K562 (cell line): ENCODE results near the gene CCNI. TPM values are rescaled to one million over a fixed set of nuclear protein-coding genes. Genes with fewer than 3 reads are reported as not detected.

Experiments
- ATAC-seq: fragments of 200-7000 bp; cut with Tn5 transposase; 3 replicates; pipeline ENCODE4 v1.9.1; 2020; ENCODE audit warnings: moderate library complexity
- BruUV-seq: library from RNA; stranded (reverse); fragments of 400-500 nt; replicated peaks from 2 replicates; lab custom pipeline; 2021; lab: Mats Ljungman, UMichigan
- CTCF ChIA-PET: fragments of 300-600 bp; formaldehyde crosslinking; extraction: SDS; loops from one replicate; lab custom pipeline; 2021; ENCODE audit warnings: low intra/inter-chr PET ratio; lab: Yijun Ruan, JAX
- POLR2A ChIA-PET: fragments of 300-600, 350-650 bp; sonication (Branson Sonifier 250); formaldehyde crosslinking; extraction: SDS; loops from one replicate; lab custom pipeline; 2021; ENCODE audit warnings: antibody characterized with exemption, inconsistent platforms; lab: Yijun Ruan, JAX
- DNase-seq, 4 experiments: peaks; one replicate each; pipeline versions ENCODE4 v3.0.0 to v3.0.0-alpha.2; 2011 to 2018; ENCODE audit warnings: low spot score in 3 of 4, mixed read lengths in 3 of 4; ENCODE audit errors: extremely low read depth in 1 of 4
- FAIRE-seq: peaks from 2 replicates; lab custom pipeline; 2011; peaks lifted over from hg19 to GRCh38; lab: Jason Lieb, UNC
- H2AFZ ChIP-seq: 2 replicates; pipeline ENCODE4 v1.6.0; 2011; ENCODE audit warnings: low read depth, low read length, control low read depth, inconsistent platforms
- H3K27ac ChIP-seq: fragments of 200-600 bp; 3 replicates; pipeline ENCODE4 v1.8.0; 2011; ENCODE audit warnings: low read depth, mild to moderate bottlenecking, control low read depth, inconsistent platforms, low read length, moderate library complexity, mixed read lengths; ENCODE audit errors: extremely low read depth
- H3K27me3 ChIP-seq, 2 experiments: fragments of 300-600 bp in 1 of 2; 2 replicates in 1 of 2; 3 replicates in 1 of 2; pipeline versions ENCODE4 v1.6.0 to v1.8.0; 2011; ENCODE audit warnings: inconsistent platforms in 2 of 2, low read length in 2 of 2, mild to moderate bottlenecking in 1 of 2, mixed read lengths in 1 of 2, moderate library complexity in 1 of 2; ENCODE audit not compliant: control insufficient read depth in 2 of 2, insufficient read depth in 2 of 2
- H3K36me3 ChIP-seq: fragments of 300-600 bp; 3 replicates; pipeline ENCODE4 v1.8.0; 2011; ENCODE audit warnings: mild to moderate bottlenecking, low read length, inconsistent platforms; ENCODE audit not compliant: control insufficient read depth, insufficient read depth
- H3K4me1 ChIP-seq, 2 experiments: fragments of 200-600 bp in 1 of 2; replicated peaks in 1 of 2; 2 replicates in 1 of 2; 3 replicates in 1 of 2; pipeline versions ENCODE4 v1.5.1 to v1.8.0; 2011; ENCODE audit warnings: inconsistent platforms in 2 of 2, low read length in 2 of 2, mild to moderate bottlenecking in 1 of 2, mixed read lengths in 1 of 2, moderate library complexity in 1 of 2; ENCODE audit not compliant: control insufficient read depth in 2 of 2, insufficient read depth in 2 of 2
- H3K4me2 ChIP-seq: 2 replicates; pipeline ENCODE4 v1.6.1; 2011; ENCODE audit warnings: low read length, control low read depth, inconsistent platforms, mixed read lengths; ENCODE audit not compliant: insufficient read depth
- H3K4me3 ChIP-seq: fragments of 200-600 bp; sonication (generic), shearing (Covaris generic); 2 replicates; pipeline ENCODE4 v1.5.1; 2016; ENCODE audit warnings: control low read depth, inconsistent platforms
- H3K79me2 ChIP-seq: fragments of 200-600 bp; 3 replicates; pipeline ENCODE4 v1.8.0; 2011; ENCODE audit warnings: low read length, inconsistent platforms; ENCODE audit not compliant: control insufficient read depth, insufficient read depth
- H3K9ac ChIP-seq, 2 experiments: 2 replicates each; pipeline versions ENCODE4 v1.6.0 to v1.6.1; 2011; ENCODE audit warnings: low read depth in 2 of 2, low read length in 2 of 2, control low read depth in 1 of 2, inconsistent platforms in 1 of 2, mild to moderate bottlenecking in 1 of 2, mixed read lengths in 1 of 2; ENCODE audit not compliant: insufficient read depth in 1 of 2
- H3K9me1 ChIP-seq: one replicate; pipeline ENCODE4 v1.6.0; 2011; ENCODE audit warnings: inconsistent platforms, mild to moderate bottlenecking, low read length, moderate library complexity; ENCODE audit not compliant: control insufficient read depth, insufficient read depth
- H3K9me3 ChIP-seq: replicated peaks from 2 replicates; pipeline ENCODE4 v1.5.1; 2011; ENCODE audit warnings: low read depth, low read length, inconsistent platforms; ENCODE audit not compliant: control insufficient read depth, insufficient read depth
- H4K20me1 ChIP-seq: replicated peaks from 2 replicates; pipeline ENCODE4 v1.6.1; 2011; ENCODE audit warnings: low read length, inconsistent platforms, mixed read lengths; ENCODE audit not compliant: control insufficient read depth, insufficient read depth
- BCOR ChIP-seq: fragments of 450-650 bp; IDR thresholded peaks from 2 replicates; pipeline ENCODE4 v1.6.1; 2016
- CC2D1A ChIP-seq: fragments of 450-650 bp; IDR thresholded peaks from 2 replicates; pipeline ENCODE4 v1.6.1; 2017; ENCODE audit warnings: mild to moderate bottlenecking
- KAT8 ChIP-seq: fragments of 450-650 bp; IDR thresholded peaks from 2 replicates; pipeline ENCODE4 v1.6.1; 2016; ENCODE audit warnings: low read depth, mild to moderate bottlenecking
- NR0B1 ChIP-seq: fragments of 450-650 bp; IDR thresholded peaks from one replicate; pipeline ENCODE4 v1.6.1; 2018; ENCODE audit warnings: mild to moderate bottlenecking, moderate library complexity; ENCODE audit not compliant: partially characterized antibody
- SETDB1 ChIP-seq: IDR thresholded peaks from one replicate; pipeline ENCODE4 v1.6.1; 2012; ENCODE audit warnings: low read length, control low read depth, inconsistent platforms
- SMARCA4 ChIP-seq: fragments of 450-650 bp; IDR thresholded peaks from 2 replicates; pipeline ENCODE4 v1.6.1; 2016
- SP1 ChIP-seq: sonication (generic); formaldehyde crosslinking; IDR thresholded peaks from 2 replicates; pipeline ENCODE4 v1.8.1; 2022; ENCODE audit warnings: mild to moderate bottlenecking, missing genetic modification reagents
- ZBTB26 ChIP-seq: fragments of 450-650 bp; formaldehyde crosslinking; IDR thresholded peaks from 2 replicates; pipeline ENCODE4 v1.4.0; 2022; ENCODE audit warnings: missing genetic modification characterization
- ZBTB7A ChIP-seq: IDR thresholded peaks from 2 replicates; pipeline ENCODE4 v1.6.1; 2011; ENCODE audit warnings: low read depth, mild to moderate bottlenecking, low read length, moderate library complexity, borderline replicate concordance; ENCODE audit not compliant: control insufficient read depth
- ZFP91 ChIP-seq: sonication (generic); formaldehyde crosslinking; IDR thresholded peaks from 2 replicates; pipeline ENCODE4 v1.8.0; 2022; ENCODE audit warnings: mild to moderate bottlenecking, missing genetic modification reagents
- ZNF639 ChIP-seq, 2 experiments: fragments of 200-800 bp in 1 of 2; sonication (Bioruptor generic) in 1 of 2; sonication (generic) in 1 of 2; formaldehyde crosslinking in 1 of 2; IDR thresholded peaks in 1 of 2; conservative IDR thresholded peaks in 1 of 2; 2 replicates each; pipeline versions ENCODE4 v1.5.0 to v1.6.1; 2016 to 2020; ENCODE audit warnings: missing compliant biosample characterization in 1 of 2, missing genetic modification characterization in 1 of 2, missing genetic modification reagents in 1 of 2
- ZNF76 ChIP-seq: fragments of 250-450 bp; sonication (Bioruptor Pico); IDR thresholded peaks from 2 replicates; pipeline ENCODE4 v1.4.0; 2020; ENCODE audit warnings: mild to moderate bottlenecking, moderate library complexity, borderline replicate concordance
- WGBS: fragments of 100-300 bp; shearing (Covaris generic); methylation state at CpG from one replicate; pipeline ENCODE4 v1.1.6; 2016; ENCODE audit warnings: low coverage, mixed read lengths; ENCODE audit not compliant: insufficient coverage; ENCODE audit errors: missing lambda C conversion rate; 5-methylcytosine and 5-hydroxymethylcytosine counted together
- in situ Hi-C: fragments of 300-500 bp; cut with MboI; formaldehyde crosslinking; loops from 4 replicates; pipeline ENCODE4 v1.15.0; 2018; ENCODE audit warnings: inconsistent platforms, mixed read lengths
- intact Hi-C: fragments of 100-400 bp; cut with micrococcal nuclease; formaldehyde crosslinking; loops from 2 replicates; pipeline ENCODE4 v1.14.2; 2022
- polyA plus RNA-seq, 8 experiments: library from polyadenylated mRNA; depleted of rRNA in 4 of 8; stranded (reverse) in 5 of 8; unstranded in 3 of 8; fragments of >200 nt; fragmentation: Nextera tagmentation in 2 of 8; fragmentation: Illumina TruSeq in 1 of 8; extraction: Ambion mirVana in 2 of 8; extraction: Trizol in 1 of 8; gene quantifications; 2 replicates each; pipeline versions ENCODE4 v1.2.1 to v1.2.3, GENCODE V29; 2011 to 2014; ENCODE audit warnings: inconsistent platforms in 1 of 8, missing spikeins in 1 of 8
- total RNA-seq, 7 experiments: library from RNA; depleted of rRNA in 6 of 7; stranded (reverse); fragments of >200 nt in 6 of 7; fragmentation: Illumina TruSeq in 2 of 7; extraction: Trizol in 2 of 7; gene quantifications; 2 replicates each; pipeline versions ENCODE4 v1.2.1 to v1.2.3, GENCODE V29; 2011 to 2021; ENCODE audit warnings: low replicate concordance in 1 of 7
- TF ChIP-seq, protein P1 (sequence below): fragments of 200-800 bp; sonication (Bioruptor generic); IDR thresholded peaks from 2 replicates; pipeline ENCODE4 v1.6.1; 2017; ENCODE audit warnings: missing genetic modification characterization, missing compliant biosample characterization

The CCNI gene
- total and polyA plus RNA-seq, 9 of the 15 experiments (the other 6 are each of a cell fraction or from before 2014, with no cell fraction given), result 43.3 to 159 (median 98.5) TPM

- H3K9ac ChIP-seq, result no peak overlapping the region
- ChIA-PET CTCF (no interaction called here), POLR2A (interaction anchor here (0.6 kb wide), 1 partner anchor 104 kb away, joined by 3 read pairs; no protein-coding TSS in a partner anchor)
- FAIRE-seq (no peak), ATAC-seq (peak; percentile 31; the same call in 2 of the 3 replicates), DNase-seq (no peak)
- H4K20me1 ChIP-seq, result no peaks in the 10 kb centered on the region
- H3K27me3 ChIP-seq, result no peaks in the 10 kb centered on the region
- H3K27ac ChIP-seq, result peak overlapping the region; percentile 23; the same call in 1 of the 3 replicates
- H2AFZ ChIP-seq, result 0 out of 2 replicates have a peak overlapping the region, but pooled peaks have one; percentile 57
- no peak overlapping the region for H3K4me2 ChIP-seq
- H3K79me2 ChIP-seq, result no peaks in the 10 kb centered on the region
- intact Hi-C loops, result no loop called here
- no TSS peak for BruUV-seq
- no peak overlapping the region for H3K4me3 ChIP-seq
- in situ Hi-C loops, result no loop called here
- 9% methylated on average over 2 of the region's 2 CpGs for WGBS
- H3K9me3 ChIP-seq, result no peaks in the 10 kb centered on the region
- H3K4me1 ChIP-seq, result no peaks in the 10 kb centered on the region; a peak in 1 of 5 replicates
- H3K36me3 ChIP-seq, result no peaks in the 10 kb centered on the region
- H3K9me1 ChIP-seq, result no peaks in the 10 kb centered on the region
- TF ChIP-seq KAT8 (no peak), BCOR (no peak), SP1 (CRISPR knock-in tag) (no peak), ZBTB7A (no peak), NR0B1 (no peak), ZBTB26 (CRISPR knock-in tag) (no peak), CC2D1A (peak; percentile 86; the same call in 1 of the 2 replicates), SETDB1 (no peak), SMARCA4 (no peak; the same call in 1 of the 2 replicates), ZNF76 (CRISPR knock-in tag) (no peak), ZFP91 (CRISPR knock-in tag) (no peak), ZNF639 (CRISPR knock-in tag; conservative IDR thresholded peaks at IDR 0.05 in 1 of 2, IDR thresholded peaks at IDR 0.05 in 1 of 2) (peak in 1 of 2 experiments; percentile 38; a peak in 1 of 4 replicates)
- TF ChIP-seq, protein P1, sequence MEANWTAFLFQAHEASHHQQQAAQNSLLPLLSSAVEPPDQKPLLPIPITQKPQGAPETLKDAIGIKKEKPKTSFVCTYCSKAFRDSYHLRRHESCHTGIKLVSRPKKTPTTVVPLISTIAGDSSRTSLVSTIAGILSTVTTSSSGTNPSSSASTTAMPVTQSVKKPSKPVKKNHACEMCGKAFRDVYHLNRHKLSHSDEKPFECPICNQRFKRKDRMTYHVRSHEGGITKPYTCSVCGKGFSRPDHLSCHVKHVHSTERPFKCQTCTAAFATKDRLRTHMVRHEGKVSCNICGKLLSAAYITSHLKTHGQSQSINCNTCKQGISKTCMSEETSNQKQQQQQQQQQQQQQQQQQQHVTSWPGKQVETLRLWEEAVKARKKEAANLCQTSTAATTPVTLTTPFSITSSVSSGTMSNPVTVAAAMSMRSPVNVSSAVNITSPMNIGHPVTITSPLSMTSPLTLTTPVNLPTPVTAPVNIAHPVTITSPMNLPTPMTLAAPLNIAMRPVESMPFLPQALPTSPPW (CRISPR knock-in tag), result peak; percentile 74
Measured at GRCh38 chr4:77092975-77093374, 17.2 kb upstream of the CCNI start.
